ENCODE data around the gene GPR84. TPM values are rescaled to one million over a fixed set of nuclear protein-coding genes. Genes with fewer than 3 reads are reported as not detected.

GPR84 gene
- total RNA-seq, 1 donor, result 49.4 TPM

- Histone ChIP-seq H3K4me3 (ENCODE audit: low read length) (no peak overlapping the region), H3K4me1 (ENCODE audit: insufficient read depth, low read length) (peaks cover 98% of the 10 kb centered on the region), H3K27me3 (ENCODE audit: insufficient read depth, low read length) (no peaks in the 10 kb centered on the region), H3K9me3 (ENCODE audit: low read depth, low read length) (no peaks in the 10 kb centered on the region)
Observed at GRCh38 chr12:54385251-54385914, 21.1 kb upstream of the GPR84 start.

DNA sequence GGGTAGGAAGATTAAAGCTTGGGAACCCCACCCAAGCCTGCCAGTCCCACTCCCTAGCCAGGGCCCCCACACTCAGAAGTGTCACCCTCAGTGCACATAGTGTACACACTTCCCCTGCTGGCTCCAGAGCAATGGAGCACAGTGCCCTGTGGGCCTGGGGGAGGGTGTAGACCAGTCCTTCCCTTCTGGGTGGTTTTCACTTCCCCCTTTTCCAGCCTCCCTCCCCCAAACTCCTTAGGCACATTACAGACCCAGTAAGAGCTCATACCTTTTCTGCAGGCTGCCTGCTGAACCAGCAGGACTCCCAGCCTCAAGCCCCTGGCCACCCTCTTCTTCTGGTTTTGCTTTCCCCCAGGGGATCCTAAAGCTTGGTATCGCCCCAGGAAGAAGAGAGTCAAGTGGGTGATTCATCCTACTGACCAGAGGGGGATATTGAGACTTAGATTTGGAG lies 20.3 kb upstream of the GPR84 start, which contains the start of gene ZNF385A:
TSS of gene ZNF385A (minus strand) at position 143 of the 451 bp plus-strand sequence. CDS start 219 bp downstream, outside the sequence.
- Histone ChIP-seq H3K4me3 (ENCODE audit: low read length) (peak within 1 kb of the TSS; percentile 36), H3K9me3 (ENCODE audit: low read depth, low read length) (no peaks in the 10 kb centered on the region), H3K4me1 (ENCODE audit: insufficient read depth, low read length) (peaks cover 98% of the 10 kb centered on the region), H3K27me3 (ENCODE audit: insufficient read depth, low read length) (no peaks in the 10 kb centered on the region)

DNA sequence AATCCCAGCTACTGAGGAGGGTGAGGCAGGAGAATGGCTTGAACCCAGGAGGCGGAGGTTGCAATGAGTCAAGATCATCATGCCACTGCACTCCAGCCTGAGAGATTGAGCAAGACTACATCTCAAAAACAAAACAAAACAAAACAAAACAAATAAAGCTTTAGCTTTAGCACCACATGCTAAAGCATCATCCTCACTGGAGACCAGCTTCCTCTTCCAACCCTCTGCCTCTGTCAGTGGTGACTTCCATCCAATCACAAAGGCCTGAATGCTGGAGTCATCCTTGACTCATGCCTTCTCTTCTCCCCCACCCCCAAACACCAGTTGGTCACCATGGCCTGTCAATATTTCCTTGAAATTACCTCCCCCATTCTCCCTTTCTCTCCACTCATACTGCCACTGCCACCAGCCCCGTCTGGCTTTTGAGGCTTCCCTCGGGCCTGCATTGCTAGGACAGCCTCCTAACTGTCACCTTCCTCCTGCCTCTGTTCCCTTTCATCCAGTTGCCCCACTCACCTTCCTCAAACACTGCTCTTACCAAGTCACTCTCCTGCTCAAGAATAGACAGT lies 18.8 kb upstream of the GPR84 start:
- no peaks in the 10 kb centered on the region for H3K27me3 ChIP-seq (ENCODE audit: insufficient read depth, low read length)
- no peak overlapping the region for H3K4me3 ChIP-seq (ENCODE audit: low read length)
- peaks cover 89% of the 10 kb centered on the region for H3K4me1 ChIP-seq (ENCODE audit: insufficient read depth, low read length)
- no peaks in the 10 kb centered on the region for H3K9me3 ChIP-seq (ENCODE audit: low read depth, low read length)

- peaks cover 69% of the 10 kb centered on the region for H3K4me1 ChIP-seq (ENCODE audit: insufficient read depth, low read length)
Observed at GRCh38 chr12:54381136-54381535, 16.9 kb upstream of the GPR84 start.

DNA sequence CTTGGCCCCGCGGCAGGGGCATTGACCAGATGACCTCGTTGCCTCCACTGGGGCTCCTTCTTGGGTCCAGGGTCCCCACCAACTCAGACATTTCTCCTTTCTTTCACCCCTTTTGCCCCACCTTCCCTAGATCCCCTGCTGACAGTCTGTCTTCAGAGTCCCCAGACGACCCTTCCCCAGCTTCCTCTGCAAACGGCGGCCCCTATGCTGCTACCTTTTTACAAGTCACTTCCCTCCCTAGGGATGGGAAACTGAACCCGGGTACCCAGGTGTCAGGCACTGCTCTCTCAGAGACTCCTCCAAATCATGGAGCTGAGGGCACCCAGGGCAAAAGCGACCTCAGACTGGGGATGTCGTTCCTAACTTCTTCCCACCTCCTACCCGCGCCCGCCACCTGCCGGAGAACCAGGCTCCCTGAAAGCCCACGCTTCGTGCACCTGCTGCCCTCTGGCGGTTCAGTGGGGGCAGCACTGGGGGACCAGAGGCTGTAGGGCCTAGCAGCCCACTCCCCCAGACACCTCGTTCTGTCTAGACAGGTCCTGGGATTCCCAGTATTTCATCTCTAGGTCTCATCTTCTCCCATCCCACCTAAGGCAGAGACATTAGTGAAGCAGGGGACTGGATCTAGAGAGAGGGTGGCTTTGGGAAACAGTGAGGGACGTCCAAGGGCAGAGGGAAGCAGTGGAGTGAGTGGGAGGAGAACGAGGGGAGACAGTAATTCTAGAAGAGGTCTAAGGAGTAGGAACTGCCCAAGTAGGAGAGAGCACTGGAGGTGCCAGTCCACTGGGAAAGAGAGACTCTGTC lies 15.3 kb upstream of the GPR84 start:
- no peak overlapping the region for H3K4me3 ChIP-seq (ENCODE audit: low read length)

More at GRCh38 chr12:54381136-54381535, 16.9 kb upstream of the GPR84 start:
- Histone ChIP-seq H3K9me3 (ENCODE audit: low read depth, low read length) (no peaks in the 10 kb centered on the region), H3K4me3 (ENCODE audit: low read length) (no peak overlapping the region), H3K27me3 (ENCODE audit: insufficient read depth, low read length) (no peaks in the 10 kb centered on the region)

DNA sequence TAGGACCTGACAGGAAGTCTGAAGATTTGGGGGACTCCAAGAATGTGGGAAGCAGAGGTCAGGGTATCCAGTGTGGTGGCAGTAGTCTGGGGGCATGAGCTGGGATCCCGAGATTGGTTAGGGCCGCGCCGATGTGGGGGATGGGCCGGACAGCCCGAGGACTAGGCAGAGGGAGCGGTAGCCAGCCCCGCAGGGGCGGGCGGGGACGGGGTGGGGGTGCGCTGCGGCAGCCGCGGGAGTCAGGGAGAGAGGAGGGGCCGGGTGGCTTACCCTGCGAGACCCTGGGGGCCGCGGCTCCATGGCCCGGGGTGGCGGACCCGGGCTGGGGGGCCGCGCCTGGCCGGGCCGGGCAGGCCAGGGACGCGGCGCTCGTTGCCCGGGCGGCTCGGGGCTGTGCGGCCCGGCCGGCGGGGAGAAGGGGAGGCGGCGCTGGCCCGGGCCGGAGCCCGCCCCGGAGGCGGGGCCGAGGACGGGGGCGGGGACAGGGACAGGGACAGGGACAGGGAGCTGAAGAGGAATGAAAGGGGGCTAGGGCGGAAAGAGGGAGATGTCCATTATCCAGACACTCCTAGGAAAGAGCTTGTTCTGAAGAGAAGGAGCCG lies 14.6 kb upstream of the GPR84 start:
- Histone ChIP-seq H3K4me3 (ENCODE audit: low read length) (no peak overlapping the region), H3K9me3 (ENCODE audit: low read depth, low read length) (no peaks in the 10 kb centered on the region), H3K4me1 (ENCODE audit: insufficient read depth, low read length) (peaks cover 46% of the 10 kb centered on the region), H3K27me3 (ENCODE audit: insufficient read depth, low read length) (no peaks in the 10 kb centered on the region)

More for the DNA sequence above, 15.3 kb upstream of the GPR84 start:
- no peaks in the 10 kb centered on the region for H3K27me3 ChIP-seq (ENCODE audit: insufficient read depth, low read length)
- no peaks in the 10 kb centered on the region for H3K9me3 ChIP-seq (ENCODE audit: low read depth, low read length)
- peaks cover 53% of the 10 kb centered on the region for H3K4me1 ChIP-seq (ENCODE audit: insufficient read depth, low read length)

DNA sequence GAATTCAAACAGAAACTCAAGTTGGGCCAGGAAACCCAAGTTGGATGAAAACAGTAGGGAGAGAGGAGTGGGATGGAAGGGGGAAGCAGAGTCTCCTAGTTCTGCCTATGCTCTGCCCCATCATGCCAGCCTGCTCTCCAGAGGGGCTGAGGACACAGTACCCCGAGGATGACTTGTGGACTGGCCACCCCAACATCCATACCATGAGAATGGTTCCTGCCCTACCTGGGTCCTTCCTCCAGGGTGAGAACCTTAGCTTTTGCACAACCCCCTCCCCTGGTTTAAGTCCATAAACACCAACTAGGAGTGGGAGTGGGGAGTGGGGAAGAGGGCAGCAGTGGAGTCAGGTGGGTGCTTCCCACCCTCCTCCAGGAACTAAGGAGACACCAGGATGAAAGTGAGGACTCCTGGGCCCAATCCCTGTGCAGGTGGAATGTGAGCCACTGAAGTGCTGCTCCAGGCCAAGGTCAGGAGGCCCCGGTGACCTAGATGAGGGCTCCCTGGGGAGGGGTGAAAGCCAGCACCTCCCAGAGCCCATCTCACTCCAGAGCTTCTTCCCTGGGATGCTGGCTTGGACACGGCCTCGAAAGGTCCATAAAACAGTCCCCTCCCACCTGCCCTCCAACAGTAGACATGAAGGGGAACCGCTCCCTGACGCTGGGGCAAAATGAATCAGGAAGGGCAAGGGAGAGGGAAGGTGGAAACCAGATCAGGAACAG lies 13.7 kb upstream of the GPR84 start:
- H3K4me3 ChIP-seq (ENCODE audit: low read length), result no peak overlapping the region
- H3K27me3 ChIP-seq (ENCODE audit: insufficient read depth, low read length), result no peaks in the 10 kb centered on the region
- peaks cover 38% of the 10 kb centered on the region for H3K4me1 ChIP-seq (ENCODE audit: insufficient read depth, low read length)
- H3K9me3 ChIP-seq (ENCODE audit: low read depth, low read length), result no peaks in the 10 kb centered on the region

DNA sequence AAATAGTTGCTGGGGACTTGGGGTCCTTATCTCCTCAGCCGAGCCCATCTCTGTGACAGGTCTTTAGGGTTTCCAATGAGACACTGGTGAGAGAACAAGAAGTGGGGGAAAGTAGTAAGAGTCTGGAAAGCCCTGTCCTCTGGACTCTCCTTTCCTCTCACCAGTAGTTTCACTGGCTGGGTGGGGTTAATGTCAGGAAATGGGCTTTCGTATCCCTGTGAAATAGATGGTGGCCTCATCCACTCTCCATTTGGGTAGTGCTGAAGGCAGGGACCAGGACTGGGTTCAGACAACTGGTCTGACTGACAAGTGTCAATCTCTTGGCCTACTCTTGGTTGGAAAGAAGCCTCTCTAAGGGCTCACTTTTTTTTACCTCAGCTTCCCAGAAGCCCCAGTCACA lies 12.7 kb upstream of the GPR84 start:
- Histone ChIP-seq H3K9me3 (ENCODE audit: low read depth, low read length) (no peaks in the 10 kb centered on the region), H3K4me3 (ENCODE audit: low read length) (no peak overlapping the region), H3K27me3 (ENCODE audit: insufficient read depth, low read length) (no peaks in the 10 kb centered on the region), H3K4me1 (ENCODE audit: insufficient read depth, low read length) (peaks cover 34% of the 10 kb centered on the region)

GRCh38 chr12:54376596-54376995 lies 12.3 kb upstream of the GPR84 start:
- H3K27me3 ChIP-seq (ENCODE audit: insufficient read depth, low read length), result no peaks in the 10 kb centered on the region
- H3K4me1 ChIP-seq (ENCODE audit: insufficient read depth, low read length), result peaks cover 33% of the 10 kb centered on the region
- no peak overlapping the region for H3K4me3 ChIP-seq (ENCODE audit: low read length)
- H3K9me3 ChIP-seq (ENCODE audit: low read depth, low read length), result no peaks in the 10 kb centered on the region

DNA sequence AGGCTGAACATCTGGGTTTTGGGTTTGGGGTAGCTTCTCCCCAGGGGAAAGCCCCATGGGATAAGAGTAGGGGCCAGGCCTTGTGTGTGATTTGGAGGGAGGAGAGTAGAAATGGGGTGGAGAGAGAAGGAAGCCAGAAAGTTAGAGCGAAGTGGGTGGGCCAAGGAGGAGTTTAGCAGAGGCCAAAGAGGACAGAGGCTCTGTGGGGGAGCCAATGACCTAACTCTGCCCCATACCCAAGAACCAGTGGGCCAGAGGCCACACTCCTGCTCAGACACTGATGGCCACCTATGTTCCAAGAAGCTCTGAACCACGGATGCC lies 10.9 kb upstream of the GPR84 start:
- Histone ChIP-seq H3K27me3 (ENCODE audit: insufficient read depth, low read length) (no peaks in the 10 kb centered on the region), H3K9me3 (ENCODE audit: low read depth, low read length) (no peaks in the 10 kb centered on the region), H3K4me1 (ENCODE audit: insufficient read depth, low read length) (peaks cover 20% of the 10 kb centered on the region), H3K4me3 (ENCODE audit: low read length) (no peak overlapping the region)

DNA sequence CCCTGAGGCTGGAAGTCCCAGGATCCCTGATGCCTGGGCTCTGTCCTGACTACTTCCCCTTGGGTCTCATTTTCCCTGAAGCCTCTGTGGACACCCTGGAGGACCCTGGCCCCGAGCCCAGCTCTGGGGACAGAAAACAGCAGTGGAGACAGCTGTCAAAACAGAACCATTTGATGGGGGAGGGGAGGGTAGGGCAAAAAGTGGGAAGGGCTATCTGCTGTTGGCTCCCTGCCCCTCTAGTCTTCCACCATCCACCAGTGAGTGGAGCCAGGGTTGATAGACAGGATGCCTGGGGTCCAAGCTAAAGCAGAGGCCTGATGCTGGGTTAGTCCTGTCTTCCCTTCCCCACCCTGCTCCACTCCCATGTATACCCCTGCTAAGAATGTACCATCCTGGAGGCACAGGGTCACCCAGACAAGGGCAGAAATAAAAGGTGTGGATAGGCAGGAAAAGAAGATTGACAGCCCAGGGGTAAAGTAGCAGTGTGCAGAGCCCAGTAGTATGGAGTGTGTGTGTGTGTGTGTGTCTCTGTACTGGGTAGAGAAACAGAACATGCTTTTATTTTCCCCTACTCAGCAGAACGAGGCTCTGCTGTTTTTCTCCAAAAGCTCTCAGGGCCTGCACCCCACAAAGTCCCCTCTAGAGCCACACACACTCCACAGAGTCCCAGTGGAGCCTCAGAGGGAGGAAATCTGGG lies 10.4 kb upstream of the GPR84 start:
- H3K4me3 ChIP-seq (ENCODE audit: low read length), result no peak overlapping the region
- H3K9me3 ChIP-seq (ENCODE audit: low read depth, low read length), result no peaks in the 10 kb centered on the region
- no peaks in the 10 kb centered on the region for H3K27me3 ChIP-seq (ENCODE audit: insufficient read depth, low read length)
- H3K4me1 ChIP-seq (ENCODE audit: insufficient read depth, low read length), result peaks cover 15% of the 10 kb centered on the region

GRCh38 chr12:54373649-54374561 lies 9.6 kb upstream of the GPR84 start:
- Histone ChIP-seq H3K4me3 (ENCODE audit: low read length) (no peak overlapping the region), H3K27me3 (ENCODE audit: insufficient read depth, low read length) (no peaks in the 10 kb centered on the region), H3K9me3 (ENCODE audit: low read depth, low read length) (no peaks in the 10 kb centered on the region), H3K4me1 (ENCODE audit: insufficient read depth, low read length) (peaks cover 17% of the 10 kb centered on the region)

- Histone ChIP-seq H3K4me1 (ENCODE audit: insufficient read depth, low read length) (peaks cover 30% of the 10 kb centered on the region), H3K9me3 (ENCODE audit: low read depth, low read length) (no peaks in the 10 kb centered on the region), H3K4me3 (ENCODE audit: low read length) (no peak overlapping the region), H3K27me3 (ENCODE audit: insufficient read depth, low read length) (no peaks in the 10 kb centered on the region)
Observed at GRCh38 chr12:54372113-54372806, 8.0 kb upstream of the GPR84 start.
